HCT116 (cell line): Measurements from ENCODE around the gene DAGLB. TPM values are rescaled to one million over a fixed set of nuclear protein-coding genes. Genes with fewer than 3 reads are reported as not detected.
A peak's percentile ranks its signal among the peaks of the same experiment; 100 is the strongest.

Source experiments
- ATAC-seq: fragments of 200-7000 bp; cut with Tn5 transposase; 2 replicates; pipeline ENCODE4 v1.9.1; 2020; ENCODE audit warnings: mild to moderate bottlenecking, moderate library complexity
- BruUV-seq: library from RNA; stranded (reverse); fragments of 400-500 nt; replicated peaks from 2 replicates; lab custom pipeline; 2021; lab: Mats Ljungman, UMichigan
- CTCF ChIA-PET: fragments of 300-600 bp; sonication (Branson Sonifier 250); formaldehyde crosslinking; loops from one replicate; lab custom pipeline; 2021; ENCODE audit warnings: antibody characterized with exemption; lab: Charles Lee
- POLR2A ChIA-PET: fragments of 300-600, 350-600 bp; sonication (Branson Sonifier 250); formaldehyde crosslinking; loops from one replicate; lab custom pipeline; 2021; ENCODE audit warnings: antibody characterized with exemption; lab: Charles Lee
- RAD21 ChIA-PET, 2 experiments: fragments of 300-600 bp; sonication (Branson Sonifier 250); formaldehyde crosslinking; loops; one replicate each; lab custom pipeline; 2023; ENCODE audit warnings: low total read pairs in 2 of 2; ENCODE audit not compliant: uncharacterized antibody in 2 of 2, unreplicated experiment in 2 of 2, low non-redundant PET in 1 of 2; lab: Charles Lee
- DNase-seq: peaks from one replicate; pipeline ENCODE4 v3.0.0-alpha.2; 2010; ENCODE audit warnings: low read depth, low spot score
- H2AFZ ChIP-seq: fragments of 200-600 bp; shearing (Covaris generic), sonication (generic); 2 replicates; pipeline ENCODE4 v1.6.1; 2017; ENCODE audit warnings: low read depth, mixed run types, mixed read lengths, antibody characterized with exemption, low read length; ENCODE audit not compliant: poor library complexity, severe bottlenecking
- H3K27ac ChIP-seq: 2 replicates; pipeline ENCODE4 v1.5.1; 2012; ENCODE audit warnings: low read depth, low read length
- H3K27me3 ChIP-seq: fragments of 200-600 bp; sonication (generic); 2 replicates; pipeline ENCODE4 v1.6.1; 2016; ENCODE audit warnings: mixed run types, low read length, mixed read lengths; ENCODE audit not compliant: insufficient read depth
- H3K36me3 ChIP-seq, 2 experiments: fragments of 200-500 bp in 1 of 2; fragments of 200-600 bp in 1 of 2; sonication (Bioruptor generic) in 1 of 2; sonication (generic) in 1 of 2; 2 replicates each; pipeline versions ENCODE4 v1.5.1 to v1.6.1; 2014 to 2016; ENCODE audit warnings: low read length in 2 of 2, inconsistent platforms in 1 of 2, mixed read lengths in 1 of 2, mixed run types in 1 of 2; ENCODE audit not compliant: insufficient read depth in 2 of 2, control insufficient read depth in 1 of 2
- H3K4me1 ChIP-seq, 2 experiments: fragments of 200-600 bp in 1 of 2; sonication (generic) in 1 of 2; 2 replicates each; pipeline versions ENCODE4 v1.5.1 to v1.6.1; 2012 to 2017; ENCODE audit warnings: low read length in 2 of 2, inconsistent platforms in 1 of 2, mild to moderate bottlenecking in 1 of 2, mixed read lengths in 1 of 2, mixed run types in 1 of 2, moderate library complexity in 1 of 2; ENCODE audit not compliant: insufficient read depth in 2 of 2, control insufficient read depth in 1 of 2
- H3K4me2 ChIP-seq: fragments of 200-600 bp; sonication (generic); 2 replicates; pipeline ENCODE4 v1.6.1; 2017; ENCODE audit warnings: mixed run types, low read length, mixed read lengths
- H3K4me3 ChIP-seq, 2 experiments: fragments of 200-600 bp in 1 of 2; sonication (generic) in 1 of 2; replicated peaks in 1 of 2; 2 replicates each; pipeline ENCODE4 v1.5.1; 2011 to 2016; ENCODE audit warnings: low read length in 2 of 2, control low read depth in 1 of 2, low read depth in 1 of 2, mild to moderate bottlenecking in 1 of 2, mixed read lengths in 1 of 2, mixed run types in 1 of 2
- H3K79me2 ChIP-seq: fragments of 200-600 bp; sonication (generic); 2 replicates; pipeline ENCODE4 v1.6.1; 2017; ENCODE audit warnings: mild to moderate bottlenecking, mixed run types, low read length, moderate library complexity, mixed read lengths; ENCODE audit not compliant: insufficient read depth
- H3K9ac ChIP-seq: fragments of 200-600 bp; sonication (generic); 2 replicates; pipeline ENCODE4 v1.6.1; 2016; ENCODE audit warnings: low read length, mixed read lengths
- H3K9me2 ChIP-seq: fragments of 200-600 bp; sonication (generic), shearing (Covaris generic); 2 replicates; pipeline ENCODE4 v1.6.1; 2017; ENCODE audit warnings: mixed run types, mild to moderate bottlenecking, moderate library complexity; ENCODE audit not compliant: insufficient read depth
- H3K9me3 ChIP-seq, 2 experiments: fragments of 200-500 bp in 1 of 2; fragments of 200-600 bp in 1 of 2; sonication (Bioruptor generic) in 1 of 2; sonication (generic) in 1 of 2; 2 replicates each; pipeline ENCODE4 v1.6.1; 2014 to 2017; ENCODE audit warnings: low read length in 2 of 2, mixed read lengths in 2 of 2, inconsistent platforms in 1 of 2, low read depth in 1 of 2, mild to moderate bottlenecking in 1 of 2, mixed run types in 1 of 2, moderate library complexity in 1 of 2; ENCODE audit not compliant: control insufficient read depth in 1 of 2, insufficient read depth in 1 of 2
- H4K20me1 ChIP-seq: fragments of 200-600 bp; sonication (generic), shearing (Covaris generic); 2 replicates; pipeline ENCODE4 v1.6.1; 2017; ENCODE audit warnings: mixed run types, mild to moderate bottlenecking, moderate library complexity; ENCODE audit not compliant: insufficient read depth
- CBX3 ChIP-seq: IDR thresholded peaks from 2 replicates; pipeline ENCODE4 v1.6.1; 2012; ENCODE audit warnings: low read depth
- CEBPB ChIP-seq: IDR thresholded peaks from 2 replicates; pipeline ENCODE4 v1.6.1; 2012; ENCODE audit warnings: low read depth
- ELF1 ChIP-seq: IDR thresholded peaks from 2 replicates; pipeline ENCODE4 v1.6.1; 2012; ENCODE audit warnings: low read depth, borderline replicate concordance
- EZH2 ChIP-seq: fragments of 200-600 bp; sonication (generic); IDR thresholded peaks from 2 replicates; pipeline ENCODE4 v1.6.1; 2017; ENCODE audit warnings: antibody characterized with exemption, mixed run types
- EZH2phosphoT487 ChIP-seq: fragments of 200-600 bp; IDR thresholded peaks from 2 replicates; pipeline ENCODE4 v1.6.1; 2018; ENCODE audit warnings: antibody characterized with exemption, borderline replicate concordance
- JUND ChIP-seq: IDR thresholded peaks from 2 replicates; pipeline ENCODE4 v1.6.1; 2012
- POLR2A ChIP-seq: IDR thresholded peaks from 2 replicates; pipeline ENCODE4 v1.7.0; 2011; ENCODE audit warnings: borderline replicate concordance; ENCODE audit not compliant: insufficient read depth, insufficient read length; ENCODE audit errors: extremely low read depth
- SIN3A ChIP-seq: IDR thresholded peaks from 2 replicates; pipeline ENCODE4 v1.6.1; 2012; ENCODE audit warnings: low read depth
- SRF ChIP-seq: IDR thresholded peaks from 2 replicates; pipeline ENCODE4 v1.6.1; 2012; ENCODE audit warnings: low read depth
- YY1 ChIP-seq: IDR thresholded peaks from 2 replicates; pipeline ENCODE4 v1.6.1; 2011; ENCODE audit warnings: low read length, low read depth, moderate library complexity, mild to moderate bottlenecking; ENCODE audit not compliant: insufficient replicate concordance; ENCODE audit errors: extremely low read depth
- ZNF274 ChIP-seq: fragments of 200-500 bp; sonication (Bioruptor generic); IDR thresholded peaks from 2 replicates; pipeline ENCODE4 v1.6.1; 2014; ENCODE audit warnings: mild to moderate bottlenecking, low read depth, low read length, inconsistent platforms
- intact Hi-C: fragments of 100-400 bp; cut with micrococcal nuclease; formaldehyde crosslinking; loops from 2 replicates; pipeline ENCODE4 v1.10.0; 2022
- total RNA-seq: library from RNA; stranded (reverse); gene quantifications from one replicate; pipeline ENCODE4 v1.2.1, GENCODE V29; 2021; ENCODE audit not compliant: unreplicated experiment
- TF ChIP-seq, protein P1 (sequence below): IDR thresholded peaks from 2 replicates; pipeline ENCODE4 v1.6.1; 2012; ENCODE audit warnings: low read depth
- TF ChIP-seq, protein P2 (sequence below), 3 experiments: fragments of 200-600 bp in 1 of 3; sonication (generic) in 1 of 3; IDR thresholded peaks in 2 of 3; conservative IDR thresholded peaks in 1 of 3; 2 replicates each; pipeline ENCODE4 v1.5.1; 2012 to 2017; ENCODE audit warnings: low read depth in 2 of 3, low read length in 2 of 3, antibody characterized with exemption in 1 of 3, borderline replicate concordance in 1 of 3, control low read depth in 1 of 3, mild to moderate bottlenecking in 1 of 3, mixed read lengths in 1 of 3, mixed run types in 1 of 3, moderate library complexity in 1 of 3; ENCODE audit not compliant: insufficient read depth in 1 of 3

DAGLB gene
- total RNA-seq, 1 experiment from 2014 or later = 30.2 TPM

DNA sequence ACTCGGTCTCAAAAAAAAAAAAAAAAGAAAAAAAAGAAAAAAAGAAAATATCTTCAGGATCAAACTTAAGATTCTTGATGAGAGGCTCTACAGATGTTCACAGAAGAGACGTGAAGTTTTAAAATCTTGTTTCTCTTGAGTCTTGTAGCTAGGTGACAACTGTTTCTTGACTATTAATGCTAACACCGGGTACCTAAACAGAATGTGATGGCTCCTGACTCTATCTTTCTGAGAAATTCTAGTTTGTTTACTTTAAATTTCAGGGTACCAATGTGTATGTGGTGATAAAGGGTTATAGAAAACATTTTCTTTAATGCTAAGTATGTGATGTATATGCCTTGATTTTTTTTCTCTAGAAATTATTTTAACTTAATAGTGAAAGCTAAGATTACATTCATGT is 61.0 kb downstream of the DAGLB start:
- Histone ChIP-seq H3K27me3 (no peaks in the 10 kb centered on the region), H4K20me1 (peaks cover 27% of the 10 kb centered on the region), H3K27ac (no peak overlapping the region), H3K36me3 (peaks cover 12 to 21% of the 10 kb centered on the region in 2 experiments; a peak in 3 of 4 replicates), H3K79me2 (peaks cover 100% of the 10 kb centered on the region), H2AFZ (no peak overlapping the region), H3K9me3 (no peaks in the 10 kb centered on the region), H3K4me2 (no peak overlapping the region), H3K4me3 (no peak overlapping the region), H3K9me2 (no peaks in the 10 kb centered on the region), H3K9ac (no peak overlapping the region), H3K4me1 (peaks cover 30 to 61% of the 10 kb centered on the region in 2 experiments)
- no peak for ATAC-seq
- ChIA-PET CTCF (no interaction called here), POLR2A (interaction anchor here (0.6 kb wide), 1 partner anchor 61 kb away, joined by 6 read pairs; the partner anchor contains the start of gene DAGLB), RAD21 (no interaction called here)
- BruUV-seq = no TSS peak
- TF ChIP-seq JUND = no peak
- no peak for TF ChIP-seq CBX3
- no peak for TF ChIP-seq SIN3A
- DNase-seq = no peak
- intact Hi-C loops = no loop called here

DNA sequence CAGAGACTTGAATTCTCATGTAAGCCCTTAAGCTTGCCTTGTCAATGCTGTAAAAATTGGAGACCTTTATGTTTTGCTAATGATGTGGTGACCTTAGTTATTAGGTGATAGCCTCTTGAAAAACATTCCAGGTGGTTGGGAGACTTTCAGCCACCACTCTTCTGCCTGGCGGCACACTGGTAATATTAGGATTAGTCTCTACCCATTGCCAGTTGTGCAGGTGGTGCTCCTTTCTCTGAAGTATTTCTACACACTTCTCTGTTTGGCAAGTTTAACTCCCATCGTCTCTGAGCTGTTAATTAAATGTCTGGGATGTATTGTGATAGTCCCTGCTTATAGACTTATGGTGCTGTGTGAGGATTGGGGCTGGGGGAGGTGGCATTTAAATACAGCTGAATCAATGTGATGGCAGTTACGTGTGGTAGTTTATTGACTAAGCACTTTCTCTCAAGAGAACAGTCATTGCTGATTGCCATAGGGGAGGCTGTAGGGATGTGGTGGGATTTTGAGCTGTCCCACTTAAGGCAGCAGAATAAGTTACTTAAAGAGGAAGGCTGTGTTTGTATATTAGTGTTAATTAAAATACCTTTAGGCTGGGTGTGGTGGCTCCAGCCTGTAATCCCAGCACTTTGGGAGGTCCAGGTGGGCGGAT is 61.7 kb downstream of the DAGLB start:
- H3K9ac ChIP-seq = peak overlapping the region; percentile 21; the same call in 1 of the 2 replicates

More for the DNA sequence above, 61.7 kb downstream of the DAGLB start:
- TF ChIP-seq EZH2phosphoT487 = no peak
- no peak for TF ChIP-seq EZH2
- TF ChIP-seq, protein P1, sequence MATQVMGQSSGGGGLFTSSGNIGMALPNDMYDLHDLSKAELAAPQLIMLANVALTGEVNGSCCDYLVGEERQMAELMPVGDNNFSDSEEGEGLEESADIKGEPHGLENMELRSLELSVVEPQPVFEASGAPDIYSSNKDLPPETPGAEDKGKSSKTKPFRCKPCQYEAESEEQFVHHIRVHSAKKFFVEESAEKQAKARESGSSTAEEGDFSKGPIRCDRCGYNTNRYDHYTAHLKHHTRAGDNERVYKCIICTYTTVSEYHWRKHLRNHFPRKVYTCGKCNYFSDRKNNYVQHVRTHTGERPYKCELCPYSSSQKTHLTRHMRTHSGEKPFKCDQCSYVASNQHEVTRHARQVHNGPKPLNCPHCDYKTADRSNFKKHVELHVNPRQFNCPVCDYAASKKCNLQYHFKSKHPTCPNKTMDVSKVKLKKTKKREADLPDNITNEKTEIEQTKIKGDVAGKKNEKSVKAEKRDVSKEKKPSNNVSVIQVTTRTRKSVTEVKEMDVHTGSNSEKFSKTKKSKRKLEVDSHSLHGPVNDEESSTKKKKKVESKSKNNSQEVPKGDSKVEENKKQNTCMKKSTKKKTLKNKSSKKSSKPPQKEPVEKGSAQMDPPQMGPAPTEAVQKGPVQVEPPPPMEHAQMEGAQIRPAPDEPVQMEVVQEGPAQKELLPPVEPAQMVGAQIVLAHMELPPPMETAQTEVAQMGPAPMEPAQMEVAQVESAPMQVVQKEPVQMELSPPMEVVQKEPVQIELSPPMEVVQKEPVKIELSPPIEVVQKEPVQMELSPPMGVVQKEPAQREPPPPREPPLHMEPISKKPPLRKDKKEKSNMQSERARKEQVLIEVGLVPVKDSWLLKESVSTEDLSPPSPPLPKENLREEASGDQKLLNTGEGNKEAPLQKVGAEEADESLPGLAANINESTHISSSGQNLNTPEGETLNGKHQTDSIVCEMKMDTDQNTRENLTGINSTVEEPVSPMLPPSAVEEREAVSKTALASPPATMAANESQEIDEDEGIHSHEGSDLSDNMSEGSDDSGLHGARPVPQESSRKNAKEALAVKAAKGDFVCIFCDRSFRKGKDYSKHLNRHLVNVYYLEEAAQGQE = no peak
- TF ChIP-seq, protein P2, sequence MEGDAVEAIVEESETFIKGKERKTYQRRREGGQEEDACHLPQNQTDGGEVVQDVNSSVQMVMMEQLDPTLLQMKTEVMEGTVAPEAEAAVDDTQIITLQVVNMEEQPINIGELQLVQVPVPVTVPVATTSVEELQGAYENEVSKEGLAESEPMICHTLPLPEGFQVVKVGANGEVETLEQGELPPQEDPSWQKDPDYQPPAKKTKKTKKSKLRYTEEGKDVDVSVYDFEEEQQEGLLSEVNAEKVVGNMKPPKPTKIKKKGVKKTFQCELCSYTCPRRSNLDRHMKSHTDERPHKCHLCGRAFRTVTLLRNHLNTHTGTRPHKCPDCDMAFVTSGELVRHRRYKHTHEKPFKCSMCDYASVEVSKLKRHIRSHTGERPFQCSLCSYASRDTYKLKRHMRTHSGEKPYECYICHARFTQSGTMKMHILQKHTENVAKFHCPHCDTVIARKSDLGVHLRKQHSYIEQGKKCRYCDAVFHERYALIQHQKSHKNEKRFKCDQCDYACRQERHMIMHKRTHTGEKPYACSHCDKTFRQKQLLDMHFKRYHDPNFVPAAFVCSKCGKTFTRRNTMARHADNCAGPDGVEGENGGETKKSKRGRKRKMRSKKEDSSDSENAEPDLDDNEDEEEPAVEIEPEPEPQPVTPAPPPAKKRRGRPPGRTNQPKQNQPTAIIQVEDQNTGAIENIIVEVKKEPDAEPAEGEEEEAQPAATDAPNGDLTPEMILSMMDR (IDR thresholded peaks at IDR 0.05 in 2 of 3, conservative IDR thresholded peaks at IDR 0.05 in 1 of 3; ENCODE audit: borderline replicate concordance in 1 of 3, insufficient read depth in 1 of 3, low read depth in 2 of 3, low read length in 2 of 3) = no peak
- TF ChIP-seq YY1 = no peak
- TF ChIP-seq POLR2A = no peak
- no peak for TF ChIP-seq SRF
- no peak for TF ChIP-seq ELF1
- no peak for TF ChIP-seq CEBPB
- no peak for TF ChIP-seq ZNF274
- TF ChIP-seq CBX3 = no peak
- TF ChIP-seq SIN3A = no peak
- H2AFZ ChIP-seq = no peak overlapping the region
- peaks cover 9 to 18% of the 10 kb centered on the region in 2 experiments; a peak in 3 of 4 replicates for H3K36me3 ChIP-seq
- ATAC-seq = no peak
- intact Hi-C loops = no loop called here
- no peak overlapping the region; a peak in 1 of 4 replicates for H3K4me3 ChIP-seq
- peak overlapping the region; percentile 55; the same call in 1 of the 2 replicates for H3K27ac ChIP-seq
- no peaks in the 10 kb centered on the region for H3K9me2 ChIP-seq
- peak overlapping the region; percentile 69 for H3K4me2 ChIP-seq
- peaks cover 100% of the 10 kb centered on the region for H3K79me2 ChIP-seq
- ChIA-PET POLR2A (interaction anchor here (0.6 kb wide), 1 partner anchor 62 kb away, joined by 6 read pairs; the partner anchor contains the start of gene DAGLB), RAD21 (no interaction called here), CTCF (interaction anchor here (1.2 kb wide), 1 partner anchor 389 kb away, joined by 3 read pairs; no protein-coding TSS in a partner anchor)
- no TSS peak for BruUV-seq
- no peak for DNase-seq
- no peaks in the 10 kb centered on the region for H3K27me3 ChIP-seq
- H4K20me1 ChIP-seq = peaks cover 27% of the 10 kb centered on the region
- H3K9me3 ChIP-seq = no peaks in the 10 kb centered on the region
- peaks cover 30 to 60% of the 10 kb centered on the region in 2 experiments for H3K4me1 ChIP-seq
